Dedifferentiated amniotic fluid mesenchymal stem cell (primary cell): ENCODE data around the gene EFEMP1.
"Not testable (repeated sequence)": the region's sequence is repeated elsewhere in the genome, so short reads cannot be mapped to it uniquely, and the experiment has no call there.

Experiments used
- DNase-seq: peaks from one replicate; pipeline ENCODE4 v3.0.0-alpha.2; 2016; ENCODE audit errors: extremely low spot score

EFEMP1 gene

GRCh38 chr2:55865096-55865835 lies 58.3 kb downstream of the EFEMP1 start:
- no peak for DNase-seq

DNA sequence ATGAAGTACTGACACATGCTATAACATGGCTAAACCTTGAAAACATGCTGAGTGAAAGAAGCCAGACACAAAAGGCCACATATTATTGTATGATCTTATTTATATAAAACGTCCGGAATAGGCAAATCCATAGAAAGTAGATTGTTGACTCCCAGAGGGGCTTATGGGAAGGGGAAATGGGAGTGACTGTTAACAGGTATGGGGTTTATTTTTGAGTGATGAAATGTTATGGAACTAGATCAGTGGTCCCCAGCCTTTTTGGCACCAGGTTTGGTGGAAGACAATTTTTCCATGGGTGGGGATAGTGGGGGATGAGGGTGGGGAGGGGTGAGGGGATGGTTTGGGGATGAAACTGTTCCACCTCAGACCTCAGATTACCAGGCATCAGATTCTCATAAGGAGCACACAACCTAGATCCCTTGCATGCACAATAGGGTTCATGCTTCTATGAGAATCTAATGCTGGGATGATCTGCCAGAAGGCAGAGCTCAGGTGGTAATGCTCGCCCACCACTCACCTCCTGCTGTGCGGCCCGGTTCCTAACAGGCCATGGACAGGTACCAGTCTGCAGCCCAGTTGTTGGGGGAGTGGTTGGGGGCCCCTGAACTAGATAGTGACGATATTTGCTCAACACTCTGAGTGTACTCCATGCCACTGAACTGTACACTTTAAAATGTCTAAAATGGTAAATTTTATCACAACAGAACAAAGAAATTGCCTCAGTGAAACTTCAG lies 59.1 kb downstream of the EFEMP1 start:
- DNase-seq: no peak

- peak; percentile 99 for DNase-seq
These were observed 60.8 kb downstream of the EFEMP1 start for GRCh38 chr2:55862673-55863390.

GRCh38 chr2:55862246-55862645 lies 61.3 kb downstream of the EFEMP1 start:
- DNase-seq: peak; percentile 96

- no peak for DNase-seq
These were observed 61.8 kb downstream of the EFEMP1 start for GRCh38 chr2:55861733-55862132.

- no peak for DNase-seq
These were observed 62.8 kb downstream of the EFEMP1 start for GRCh38 chr2:55860832-55861231.

DNA sequence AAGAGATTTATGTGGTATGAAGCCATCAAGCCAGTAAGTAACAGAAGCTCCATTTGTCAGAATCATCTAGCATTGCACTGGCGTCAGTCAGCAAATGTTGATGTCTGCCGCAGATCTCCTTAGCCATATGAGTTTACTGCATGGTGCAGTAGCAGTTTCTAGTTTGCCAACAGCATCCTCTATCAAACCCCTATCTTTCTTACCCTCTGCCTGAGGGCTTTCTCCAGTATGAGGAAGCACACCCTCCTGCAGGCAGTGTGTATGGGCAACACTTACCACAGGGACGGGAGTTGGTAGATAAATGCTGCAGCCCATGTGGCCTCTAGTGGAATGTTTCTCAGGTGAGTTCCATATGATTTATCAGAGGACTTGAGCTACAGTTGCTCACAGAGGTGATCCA lies 63.7 kb downstream of the EFEMP1 start:
- no peak for DNase-seq

DNA sequence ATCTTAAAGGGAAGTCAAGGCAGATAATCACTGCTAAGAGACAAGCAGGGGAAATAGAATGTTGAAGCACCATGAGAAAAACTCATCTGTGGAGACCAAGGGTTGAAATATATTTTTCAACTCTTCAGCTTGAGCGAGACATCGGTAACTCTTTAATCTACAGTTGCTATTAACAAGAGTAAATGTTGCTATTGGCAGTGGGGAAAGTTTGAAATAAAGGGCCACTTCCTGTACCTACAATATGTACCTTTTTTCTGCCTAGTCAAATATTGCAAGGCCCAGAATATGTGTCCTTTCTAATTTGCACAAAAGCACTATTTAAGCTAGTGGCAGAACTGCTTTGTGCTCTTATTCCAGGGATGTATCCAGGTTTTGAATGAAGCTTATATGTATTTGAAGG lies 65.8 kb downstream of the EFEMP1 start:
- no peak for DNase-seq

DNA sequence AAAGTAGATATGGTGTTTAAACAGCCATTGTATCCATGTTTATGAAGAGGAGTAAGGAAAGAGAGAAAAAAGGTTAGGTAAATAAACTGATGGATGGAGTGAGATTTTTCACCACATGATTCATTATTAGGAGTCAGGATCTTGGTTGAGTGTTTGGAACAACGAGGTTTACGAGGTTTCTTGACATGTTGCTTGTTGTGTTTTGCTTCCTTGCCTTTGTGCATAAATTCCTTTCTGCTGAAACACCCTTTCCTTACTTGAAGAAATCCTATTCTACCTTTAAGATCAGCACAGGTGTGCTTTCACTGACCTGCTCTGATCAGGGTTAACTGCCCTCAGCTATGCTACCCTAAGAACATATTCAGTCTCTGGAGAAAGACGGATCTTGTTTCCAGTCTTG lies 66.6 kb downstream of the EFEMP1 start:
- no peak for DNase-seq

DNA sequence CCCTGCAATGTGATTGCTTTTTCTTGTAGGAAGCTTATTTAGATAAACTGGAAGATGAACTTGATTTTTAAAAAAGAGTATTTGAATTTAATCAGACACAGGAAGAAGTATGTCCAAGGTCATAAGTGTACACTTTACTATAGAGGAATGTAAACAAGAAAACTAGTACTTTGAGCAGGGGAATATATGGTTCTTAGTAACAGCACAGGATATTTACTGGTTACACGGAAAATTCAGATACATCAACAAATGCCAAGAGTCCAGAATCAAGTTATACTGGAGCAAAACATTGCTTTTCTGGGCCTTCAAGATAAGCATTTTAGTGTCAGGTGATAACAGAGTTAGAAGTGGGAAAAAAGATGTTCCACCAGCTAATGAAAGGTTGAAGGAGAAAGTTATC lies 75.5 kb downstream of the EFEMP1 start:
- DNase-seq: no peak

GRCh38 chr2:55846426-55846825 lies 77.2 kb downstream of the EFEMP1 start:
- DNase-seq: no peak

- no peak for DNase-seq
These were observed 78.6 kb downstream of the EFEMP1 start for GRCh38 chr2:55844986-55845385.

- DNase-seq: no peak
These were observed 79.6 kb downstream of the EFEMP1 start for GRCh38 chr2:55843994-55844345.

GRCh38 chr2:55843096-55843993 lies 80.2 kb downstream of the EFEMP1 start:
- peak; percentile 83 for DNase-seq

DNA sequence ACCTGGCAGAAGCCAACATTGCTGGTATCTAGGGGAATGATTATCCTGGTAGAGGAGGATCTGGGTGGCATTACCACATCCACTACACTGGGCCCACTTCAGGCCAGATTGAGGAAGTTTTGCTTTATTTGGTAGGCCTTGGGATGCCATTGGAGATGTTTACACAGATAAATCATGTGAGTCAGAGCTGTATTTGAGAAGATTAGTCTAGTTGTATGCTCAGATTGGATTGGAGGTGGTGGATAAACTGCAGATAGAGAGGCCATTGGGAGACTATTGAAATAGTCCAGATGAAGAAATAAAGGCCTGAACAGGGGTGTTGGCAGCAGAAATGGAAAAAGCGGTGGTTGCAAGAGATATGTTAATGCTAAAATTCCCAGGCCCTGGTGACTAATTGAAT lies 81.5 kb downstream of the EFEMP1 start:
- DNase-seq: no peak

DNA sequence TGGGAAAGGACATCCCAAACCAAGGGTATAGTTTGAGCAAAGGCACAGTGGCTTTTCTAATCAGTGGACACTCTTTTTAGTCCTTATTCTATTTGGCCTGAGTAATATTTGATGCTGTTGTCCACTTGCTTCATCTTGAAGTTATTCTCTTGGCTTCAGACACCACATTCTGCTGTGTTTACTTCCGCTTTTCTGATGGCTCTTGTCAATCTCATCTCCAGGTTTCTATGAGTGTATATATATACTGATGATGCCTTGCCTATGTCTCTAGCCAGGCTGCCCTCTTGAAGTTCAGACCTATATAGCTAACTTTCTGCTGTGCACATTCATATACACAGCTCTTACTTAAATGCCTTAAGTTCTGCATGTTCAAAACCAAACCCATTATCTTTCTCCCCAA lies 83.1 kb downstream of the EFEMP1 start:
- no peak for DNase-seq

GRCh38 chr2:55839182-55839819 lies 84.3 kb downstream of the EFEMP1 start:
- no peak for DNase-seq

DNA sequence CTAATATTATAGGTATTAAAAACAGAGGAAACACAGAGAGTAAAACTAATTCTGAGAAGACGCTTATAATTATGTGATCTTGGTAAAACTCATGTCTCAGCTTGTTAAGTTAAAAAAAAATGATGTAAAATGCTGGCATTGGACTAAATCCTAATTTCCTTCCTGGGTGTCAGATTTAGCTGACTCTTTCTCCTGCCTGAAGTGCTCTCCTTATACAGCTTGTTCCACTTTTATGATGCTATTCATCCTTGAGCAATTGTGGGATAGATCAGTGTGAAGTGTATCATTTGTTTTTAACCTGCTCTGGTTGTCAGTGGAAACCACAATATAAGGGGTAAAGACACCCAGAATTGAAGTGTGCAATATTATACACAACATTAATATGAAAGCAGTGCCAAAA lies 84.9 kb downstream of the EFEMP1 start:
- no peak for DNase-seq

DNA sequence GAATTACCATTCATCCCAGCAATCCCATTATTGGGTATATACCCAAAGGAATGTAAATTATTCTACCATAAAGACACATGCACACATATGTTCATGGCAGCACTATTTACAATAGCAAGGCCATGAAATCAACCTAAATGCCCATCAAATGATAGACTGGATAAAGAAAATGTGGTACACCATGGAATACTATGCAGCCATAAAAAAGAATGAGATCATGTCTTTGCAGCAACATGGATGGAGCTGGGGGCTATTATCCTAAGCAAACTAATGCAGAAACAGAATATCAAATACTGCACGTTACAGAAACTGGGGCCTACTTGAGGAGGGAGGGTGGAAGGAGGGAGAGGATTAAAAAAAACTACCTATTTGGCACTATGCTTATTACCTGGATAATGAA lies 85.5 kb downstream of the EFEMP1 start:
- DNase-seq: not testable (repeated sequence)

DNA sequence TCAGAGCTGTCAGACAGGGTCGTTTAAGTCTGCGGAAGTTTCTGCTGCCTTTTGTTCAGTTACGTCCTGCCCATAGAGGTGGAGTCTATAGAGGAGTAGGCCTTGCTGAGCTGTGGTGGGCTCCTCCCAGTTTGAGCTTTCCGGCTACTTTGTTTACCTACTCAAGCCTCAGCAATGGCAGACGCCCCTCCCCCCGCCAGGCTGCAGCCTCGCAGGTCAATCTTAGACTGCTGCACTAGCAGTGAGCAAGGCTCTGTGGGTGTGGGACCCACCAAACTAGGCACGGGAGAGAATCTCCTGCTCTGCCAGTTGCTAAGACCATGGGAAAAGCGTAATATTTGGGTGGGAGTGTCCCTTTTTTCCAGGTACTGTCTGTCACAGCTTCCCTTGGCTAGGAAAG lies 86.5 kb downstream of the EFEMP1 start:
- no peak for DNase-seq

GRCh38 chr2:55831671-55832410 lies 91.7 kb downstream of the EFEMP1 start:
- not testable (repeated sequence) for DNase-seq
